ENCODE data around the gene KMT2C.
"Not testable (repeated sequence)": the region's sequence is repeated elsewhere in the genome, so short reads cannot be mapped to it uniquely, and the experiment has no call there.

DNA sequence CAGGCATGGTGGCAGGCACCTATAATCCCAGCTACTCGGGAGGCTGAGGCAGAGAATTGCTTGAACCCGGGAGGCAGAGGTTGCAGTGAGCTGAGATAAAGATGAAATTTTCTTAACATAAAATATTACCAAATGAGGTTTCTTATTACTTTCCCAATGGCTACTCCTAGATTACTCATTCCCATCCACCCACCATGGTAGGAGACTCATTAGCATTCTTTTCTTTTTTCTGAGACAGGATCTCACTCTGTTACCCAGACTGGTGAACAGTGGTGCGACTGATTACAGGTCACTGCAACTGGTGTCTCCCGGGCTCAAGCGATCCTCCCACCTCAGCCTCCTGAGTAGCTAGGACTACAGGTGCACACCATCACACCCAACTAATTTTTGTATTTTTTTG is 82.5 kb downstream of the KMT2C start:
- TF ChIP-seq POLR2AphosphoS5 (IDR thresholded peaks at IDR 0.05; ENCODE audit: low read depth, low read length); TAF1 (IDR thresholded peaks at IDR 0.05; ENCODE audit: low read depth, low read length); POLR2A (IDR thresholded peaks at IDR 0.05; ENCODE audit: low read depth, low read length); PAX5 (IDR thresholded peaks at IDR 0.05; ENCODE audit: insufficient read depth, low read length, severe bottlenecking); SPI1 (IDR thresholded peaks at IDR 0.05; ENCODE audit: low read depth, low read length): not testable (repeated sequence)

Data from GM12891 (cell line).